Astrocyte of the hippocampus (primary cell): ENCODE results near the gene TAF1D.
A peak's percentile ranks its signal among the peaks of the same experiment; 100 is the strongest.

Experiments
- DNase-seq: peaks from one replicate; pipeline ENCODE4 v3.0.0; 2011; ENCODE audit warnings: low read depth, low spot score

TAF1D gene

GRCh38 chr11:93724089-93724488 lies 17.2 kb downstream of the TAF1D start:
- no peak for DNase-seq

- no peak for DNase-seq
These were observed 20.8 kb downstream of the TAF1D start for GRCh38 chr11:93720522-93720921.

GRCh38 chr11:93719310-93719709 lies 22.0 kb downstream of the TAF1D start:
- DNase-seq: no peak

GRCh38 chr11:93718057-93718563 lies 23.2 kb downstream of the TAF1D start:
- no peak for DNase-seq

- DNase-seq: peak; percentile 80
These were observed 23.8 kb downstream of the TAF1D start for GRCh38 chr11:93717501-93717900.

GRCh38 chr11:93715797-93716396 lies 25.4 kb downstream of the TAF1D start:
- DNase-seq: no peak

- DNase-seq: no peak
These were observed 28.6 kb downstream of the TAF1D start for GRCh38 chr11:93712678-93713077.

GRCh38 chr11:93710239-93710638 lies 31.1 kb downstream of the TAF1D start:
- DNase-seq: no peak

- no peak for DNase-seq
These were observed 37.1 kb downstream of the TAF1D start for GRCh38 chr11:93704237-93704636.

- DNase-seq: peak; percentile 34
These were observed 40.5 kb downstream of the TAF1D start for GRCh38 chr11:93700830-93701229.

- DNase-seq: no peak
These were observed 43.7 kb downstream of the TAF1D start for GRCh38 chr11:93697611-93698010.

- no peak for DNase-seq
These were observed 46.7 kb downstream of the TAF1D start for GRCh38 chr11:93694557-93694956.

GRCh38 chr11:93694109-93694508 lies 47.2 kb downstream of the TAF1D start:
- no peak for DNase-seq

GRCh38 chr11:93689240-93689639 lies 52.1 kb downstream of the TAF1D start:
- no peak for DNase-seq

GRCh38 chr11:93686812-93687211 lies 54.5 kb downstream of the TAF1D start:
- peak; percentile 27 for DNase-seq

- no peak for DNase-seq
These were observed 55.1 kb downstream of the TAF1D start for GRCh38 chr11:93686226-93686625.
